Osteoblast (primary cell): ENCODE measurements around the gene RASGRP2. TPM values are rescaled to one million over a fixed set of nuclear protein-coding genes. Genes with fewer than 3 reads are reported as not detected.

ENCODE experiments used
- DNase-seq: peaks from one replicate; pipeline ENCODE4 v3.0.0; 2011; ENCODE audit warnings: low spot score, mixed read lengths; ENCODE audit not compliant: insufficient read length; ENCODE audit errors: missing footprints
- H2AFZ ChIP-seq: 2 replicates; pipeline ENCODE4 v1.6.0; 2011; ENCODE audit warnings: mild to moderate bottlenecking, low read length
- H3K27ac ChIP-seq: 2 replicates; pipeline ENCODE4 v1.5.1; 2011; ENCODE audit warnings: mild to moderate bottlenecking, low read depth, low read length, moderate library complexity
- H3K27me3 ChIP-seq: 2 replicates; pipeline ENCODE4 v1.6.0; 2012; ENCODE audit warnings: mild to moderate bottlenecking, control low read depth, inconsistent platforms, low read length, moderate library complexity; ENCODE audit not compliant: insufficient read depth
- H3K36me3 ChIP-seq: 2 replicates; pipeline ENCODE4 v1.5.1; 2011; ENCODE audit warnings: mild to moderate bottlenecking, low read length, control low read depth, moderate library complexity; ENCODE audit not compliant: insufficient read depth
- H3K4me1 ChIP-seq: 2 replicates; pipeline ENCODE4 v1.5.1; 2011; ENCODE audit warnings: mild to moderate bottlenecking, low read length, control low read depth, moderate library complexity; ENCODE audit not compliant: insufficient read depth
- H3K4me2 ChIP-seq: 2 replicates; pipeline ENCODE4 v1.6.0; 2011; ENCODE audit warnings: mild to moderate bottlenecking, low read length; ENCODE audit not compliant: insufficient read depth
- H3K4me3 ChIP-seq: fragments of 200-600 bp; sonication (generic); 3 replicates; pipeline ENCODE4 v1.5.1; 2012; ENCODE audit warnings: mild to moderate bottlenecking, low read length, inconsistent platforms; ENCODE audit not compliant: insufficient read depth
- H3K79me2 ChIP-seq: 2 replicates; pipeline ENCODE4 v1.6.0; 2012; ENCODE audit warnings: mild to moderate bottlenecking, low read length, control low read depth, inconsistent platforms; ENCODE audit not compliant: insufficient read depth
- H3K9me3 ChIP-seq: 2 replicates; pipeline ENCODE4 v1.5.1; 2011; ENCODE audit warnings: low read depth, low read length, control low read depth
- H4K20me1 ChIP-seq: 2 replicates; pipeline ENCODE4 v1.6.0; 2012; ENCODE audit warnings: mild to moderate bottlenecking, low read length, control low read depth; ENCODE audit not compliant: insufficient read depth
- CTCF ChIP-seq: IDR thresholded peaks from 2 replicates; pipeline ENCODE4 v1.5.1; 2011; ENCODE audit warnings: mild to moderate bottlenecking, low read depth, low read length, moderate library complexity; ENCODE audit errors: extremely low read depth
- total RNA-seq: library from RNA; depleted of rRNA; stranded (reverse); fragments of >200 nt; gene quantifications from 2 replicates; pipeline ENCODE4 v1.2.3, GENCODE V29; 2012

RASGRP2 gene
- total RNA-seq, 1 donor = not detected

- peaks cover 17% of the 10 kb centered on the region for H3K27me3 ChIP-seq
- TF ChIP-seq CTCF = no peak
Measured at GRCh38 chr11:64723907-64724862, 19.8 kb downstream of the RASGRP2 start.

GRCh38 chr11:64723117-64723906 lies 20.6 kb downstream of the RASGRP2 start, which contains the start of gene NRXN2:
NRXN2 (minus strand) TSS chr11:64723197; CDS start chr11:64713699, 9,498 bp downstream.
- peak within 1 kb of the TSS; percentile 77 for H3K4me3 ChIP-seq
- DNase-seq = peak; percentile 100
- H3K4me2 ChIP-seq = peak within 1 kb of the TSS; percentile 89
- peak within 1 kb of the TSS; percentile 89 for H2AFZ ChIP-seq
- no peaks in the 10 kb centered on the region for H3K79me2 ChIP-seq
- peaks cover 17% of the 10 kb centered on the region for H3K27me3 ChIP-seq
- peak; percentile 78 for TF ChIP-seq CTCF
- no peaks in the 10 kb centered on the region for H3K9me3 ChIP-seq
- no peak within 1 kb of the TSS for H3K27ac ChIP-seq
- H3K36me3 ChIP-seq = no peaks in the 10 kb centered on the region
- no peaks in the 10 kb centered on the region for H4K20me1 ChIP-seq
- no peaks in the 10 kb centered on the region for H3K4me1 ChIP-seq

More at GRCh38 chr11:64723907-64724862, 19.8 kb downstream of the RASGRP2 start:
- H3K79me2 ChIP-seq = no peaks in the 10 kb centered on the region
- H3K4me3 ChIP-seq = no peak overlapping the region
- no peak overlapping the region for H3K4me2 ChIP-seq
- H4K20me1 ChIP-seq = no peaks in the 10 kb centered on the region
- peak; percentile 77 for DNase-seq
- H3K36me3 ChIP-seq = no peaks in the 10 kb centered on the region
- no peak overlapping the region for H3K27ac ChIP-seq
- H3K4me1 ChIP-seq = no peaks in the 10 kb centered on the region
- no peaks in the 10 kb centered on the region for H3K9me3 ChIP-seq
- H2AFZ ChIP-seq = no peak overlapping the region

GRCh38 chr11:64722141-64723065 lies 21.5 kb downstream of the RASGRP2 start:
- Histone ChIP-seq H2AFZ (no peak overlapping the region), H3K9me3 (no peaks in the 10 kb centered on the region), H3K79me2 (no peaks in the 10 kb centered on the region), H3K36me3 (no peaks in the 10 kb centered on the region), H3K4me2 (no peak overlapping the region), H3K4me1 (no peaks in the 10 kb centered on the region), H3K4me3 (no peak overlapping the region), H4K20me1 (no peaks in the 10 kb centered on the region), H3K27ac (no peak overlapping the region), H3K27me3 (peaks cover 21% of the 10 kb centered on the region)
- peak; percentile 88 for DNase-seq
- TF ChIP-seq CTCF = no peak
